HepG2 (cell line): ENCODE results near the gene FAM229A. TPM values are rescaled to one million over a fixed set of nuclear protein-coding genes. Genes with fewer than 3 reads are reported as not detected.

Source experiments
- MEF2D ChIP-seq: sonication (generic); formaldehyde crosslinking; IDR thresholded peaks from 2 replicates; pipeline ENCODE4 v1.5.1; 2020; ENCODE audit warnings: mild to moderate bottlenecking, missing genetic modification reagents
- RARA ChIP-seq: IDR thresholded peaks from 2 replicates; pipeline ENCODE4 v1.6.1; 2016; ENCODE audit warnings: missing genetic modification reagents, missing compliant biosample characterization
- SOX13 ChIP-seq, 3 experiments: fragments of 450-650 bp in 1 of 3; sonication (generic) in 1 of 3; formaldehyde crosslinking in 1 of 3; IDR thresholded peaks in 2 of 3; conservative IDR thresholded peaks in 1 of 3; 2 replicates each; pipeline versions ENCODE4 v1.5.0 to v1.6.1; 2016 to 2020; ENCODE audit warnings: antibody characterized with exemption in 1 of 3, mild to moderate bottlenecking in 1 of 3, missing compliant biosample characterization in 1 of 3, missing genetic modification reagents in 1 of 3, moderate library complexity in 1 of 3
- ZNF549 ChIP-seq: sonication (generic); formaldehyde crosslinking; IDR thresholded peaks from 2 replicates; pipeline ENCODE4 v1.5.0; 2020; ENCODE audit warnings: missing genetic modification reagents
- polyA plus RNA-seq, 8 experiments: library from polyadenylated mRNA; depleted of rRNA in 3 of 8; stranded (reverse) in 7 of 8; unstranded in 1 of 8; fragments of >200 nt; fragmentation: Illumina TruSeq in 4 of 8; extraction: Trizol in 4 of 8; gene quantifications; 2 replicates each; pipeline versions ENCODE4 v1.2.1 to v1.2.3, GENCODE V29; 2011 to 2016; ENCODE audit warnings: low read depth in 4 of 8, missing spikeins in 1 of 8, mixed read lengths in 1 of 8; ENCODE audit not compliant: insufficient read depth in 1 of 8
- total RNA-seq, 5 experiments: library from RNA; depleted of rRNA; stranded (reverse); fragments of >200 nt; fragmentation: Illumina TruSeq; extraction: Trizol; gene quantifications; 2 replicates each; pipeline ENCODE4 v1.2.3, GENCODE V29; 2016; ENCODE audit warnings: low read depth in 1 of 5
- TF ChIP-seq, protein P1 (sequence below): sonication (generic); formaldehyde crosslinking; IDR thresholded peaks from 2 replicates; pipeline ENCODE4 v1.4.0; 2020; ENCODE audit warnings: missing genetic modification reagents
- TF ChIP-seq, protein P2 (sequence below): sonication (generic); formaldehyde crosslinking; IDR thresholded peaks from 2 replicates; pipeline ENCODE4 v1.4.0; 2020; ENCODE audit warnings: missing genetic modification reagents, borderline replicate concordance
- TF ChIP-seq, protein P3 (sequence below): sonication (generic); formaldehyde crosslinking; IDR thresholded peaks from 2 replicates; pipeline ENCODE4 v1.4.0; 2020; ENCODE audit warnings: missing genetic modification reagents, borderline replicate concordance
- TF ChIP-seq, protein P4 (sequence below): sonication (generic); formaldehyde crosslinking; IDR thresholded peaks from 2 replicates; pipeline ENCODE4 v1.5.1; 2020; ENCODE audit warnings: mild to moderate bottlenecking, missing genetic modification reagents, moderate library complexity
- TF ChIP-seq, protein P5 (sequence below): sonication (generic); formaldehyde crosslinking; IDR thresholded peaks from 2 replicates; pipeline ENCODE4 v1.5.1; 2020; ENCODE audit warnings: mild to moderate bottlenecking, missing genetic modification reagents, borderline replicate concordance

Gene FAM229A
- total and polyA plus RNA-seq, 2 of the 13 experiments (the other 11 are each of a cell fraction or from before 2014, with no cell fraction given) = 3.2 to 17.6 TPM

DNA sequence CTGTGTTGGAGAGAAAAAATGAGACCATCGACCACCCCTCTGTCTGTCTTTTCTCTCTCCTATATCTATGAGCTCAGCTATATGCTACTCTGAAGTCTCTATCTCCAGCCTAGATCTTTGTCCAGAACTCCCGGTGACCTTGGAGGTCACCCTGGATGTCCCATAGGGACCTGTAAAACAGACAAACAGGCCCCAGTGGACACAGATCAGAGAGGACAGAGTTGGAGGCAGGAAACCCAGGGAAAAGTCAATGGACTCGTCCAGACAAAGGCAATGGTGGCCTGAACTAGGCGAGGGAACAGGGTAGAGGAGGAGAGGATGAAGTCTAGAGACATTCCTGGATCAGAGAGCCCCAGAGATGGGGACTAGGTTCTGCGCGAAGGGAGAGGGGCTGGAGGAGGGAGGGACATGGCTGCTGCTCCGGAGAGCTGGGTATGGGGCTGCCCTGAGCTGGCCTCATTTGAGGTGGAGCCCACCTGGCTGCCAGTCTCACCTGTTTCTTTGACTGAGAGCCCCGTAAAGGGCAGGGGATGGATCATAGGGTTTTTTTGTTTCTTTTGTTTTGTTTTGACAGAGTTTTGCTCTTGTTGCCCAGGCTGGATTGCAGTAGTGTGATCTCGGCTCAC is 15.6 kb downstream of the FAM229A start (continued):
- TF ChIP-seq, protein P1, sequence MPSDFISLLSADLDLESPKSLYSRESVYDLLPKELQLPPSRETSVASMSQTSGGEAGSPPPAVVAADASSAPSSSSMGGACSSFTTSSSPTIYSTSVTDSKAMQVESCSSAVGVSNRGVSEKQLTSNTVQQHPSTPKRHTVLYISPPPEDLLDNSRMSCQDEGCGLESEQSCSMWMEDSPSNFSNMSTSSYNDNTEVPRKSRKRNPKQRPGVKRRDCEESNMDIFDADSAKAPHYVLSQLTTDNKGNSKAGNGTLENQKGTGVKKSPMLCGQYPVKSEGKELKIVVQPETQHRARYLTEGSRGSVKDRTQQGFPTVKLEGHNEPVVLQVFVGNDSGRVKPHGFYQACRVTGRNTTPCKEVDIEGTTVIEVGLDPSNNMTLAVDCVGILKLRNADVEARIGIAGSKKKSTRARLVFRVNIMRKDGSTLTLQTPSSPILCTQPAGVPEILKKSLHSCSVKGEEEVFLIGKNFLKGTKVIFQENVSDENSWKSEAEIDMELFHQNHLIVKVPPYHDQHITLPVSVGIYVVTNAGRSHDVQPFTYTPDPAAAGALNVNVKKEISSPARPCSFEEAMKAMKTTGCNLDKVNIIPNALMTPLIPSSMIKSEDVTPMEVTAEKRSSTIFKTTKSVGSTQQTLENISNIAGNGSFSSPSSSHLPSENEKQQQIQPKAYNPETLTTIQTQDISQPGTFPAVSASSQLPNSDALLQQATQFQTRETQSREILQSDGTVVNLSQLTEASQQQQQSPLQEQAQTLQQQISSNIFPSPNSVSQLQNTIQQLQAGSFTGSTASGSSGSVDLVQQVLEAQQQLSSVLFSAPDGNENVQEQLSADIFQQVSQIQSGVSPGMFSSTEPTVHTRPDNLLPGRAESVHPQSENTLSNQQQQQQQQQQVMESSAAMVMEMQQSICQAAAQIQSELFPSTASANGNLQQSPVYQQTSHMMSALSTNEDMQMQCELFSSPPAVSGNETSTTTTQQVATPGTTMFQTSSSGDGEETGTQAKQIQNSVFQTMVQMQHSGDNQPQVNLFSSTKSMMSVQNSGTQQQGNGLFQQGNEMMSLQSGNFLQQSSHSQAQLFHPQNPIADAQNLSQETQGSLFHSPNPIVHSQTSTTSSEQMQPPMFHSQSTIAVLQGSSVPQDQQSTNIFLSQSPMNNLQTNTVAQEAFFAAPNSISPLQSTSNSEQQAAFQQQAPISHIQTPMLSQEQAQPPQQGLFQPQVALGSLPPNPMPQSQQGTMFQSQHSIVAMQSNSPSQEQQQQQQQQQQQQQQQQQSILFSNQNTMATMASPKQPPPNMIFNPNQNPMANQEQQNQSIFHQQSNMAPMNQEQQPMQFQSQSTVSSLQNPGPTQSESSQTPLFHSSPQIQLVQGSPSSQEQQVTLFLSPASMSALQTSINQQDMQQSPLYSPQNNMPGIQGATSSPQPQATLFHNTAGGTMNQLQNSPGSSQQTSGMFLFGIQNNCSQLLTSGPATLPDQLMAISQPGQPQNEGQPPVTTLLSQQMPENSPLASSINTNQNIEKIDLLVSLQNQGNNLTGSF (CRISPR knock-in tag) = no peak
- TF ChIP-seq, protein P2, sequence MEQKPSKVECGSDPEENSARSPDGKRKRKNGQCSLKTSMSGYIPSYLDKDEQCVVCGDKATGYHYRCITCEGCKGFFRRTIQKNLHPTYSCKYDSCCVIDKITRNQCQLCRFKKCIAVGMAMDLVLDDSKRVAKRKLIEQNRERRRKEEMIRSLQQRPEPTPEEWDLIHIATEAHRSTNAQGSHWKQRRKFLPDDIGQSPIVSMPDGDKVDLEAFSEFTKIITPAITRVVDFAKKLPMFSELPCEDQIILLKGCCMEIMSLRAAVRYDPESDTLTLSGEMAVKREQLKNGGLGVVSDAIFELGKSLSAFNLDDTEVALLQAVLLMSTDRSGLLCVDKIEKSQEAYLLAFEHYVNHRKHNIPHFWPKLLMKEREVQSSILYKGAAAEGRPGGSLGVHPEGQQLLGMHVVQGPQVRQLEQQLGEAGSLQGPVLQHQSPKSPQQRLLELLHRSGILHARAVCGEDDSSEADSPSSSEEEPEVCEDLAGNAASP (CRISPR knock-in tag) = 0 out of 2 replicates have a peak, but pooled peaks have one; percentile 37
- TF ChIP-seq SOX13 (IDR thresholded peaks at IDR 0.05) (no peak), SOX13 (CRISPR knock-in tag; conservative IDR thresholded peaks at IDR 0.05 in 1 of 2, IDR thresholded peaks at IDR 0.05 in 1 of 2) (peak in 1 of 2 experiments; percentile 15; a peak in 1 of 4 replicates), MEF2D (no peak), ZNF549 (CRISPR knock-in tag) (no peak), RARA (CRISPR knock-in tag) (0 out of 2 replicates have a peak, but pooled peaks have one; percentile 28)
- TF ChIP-seq, protein P3, sequence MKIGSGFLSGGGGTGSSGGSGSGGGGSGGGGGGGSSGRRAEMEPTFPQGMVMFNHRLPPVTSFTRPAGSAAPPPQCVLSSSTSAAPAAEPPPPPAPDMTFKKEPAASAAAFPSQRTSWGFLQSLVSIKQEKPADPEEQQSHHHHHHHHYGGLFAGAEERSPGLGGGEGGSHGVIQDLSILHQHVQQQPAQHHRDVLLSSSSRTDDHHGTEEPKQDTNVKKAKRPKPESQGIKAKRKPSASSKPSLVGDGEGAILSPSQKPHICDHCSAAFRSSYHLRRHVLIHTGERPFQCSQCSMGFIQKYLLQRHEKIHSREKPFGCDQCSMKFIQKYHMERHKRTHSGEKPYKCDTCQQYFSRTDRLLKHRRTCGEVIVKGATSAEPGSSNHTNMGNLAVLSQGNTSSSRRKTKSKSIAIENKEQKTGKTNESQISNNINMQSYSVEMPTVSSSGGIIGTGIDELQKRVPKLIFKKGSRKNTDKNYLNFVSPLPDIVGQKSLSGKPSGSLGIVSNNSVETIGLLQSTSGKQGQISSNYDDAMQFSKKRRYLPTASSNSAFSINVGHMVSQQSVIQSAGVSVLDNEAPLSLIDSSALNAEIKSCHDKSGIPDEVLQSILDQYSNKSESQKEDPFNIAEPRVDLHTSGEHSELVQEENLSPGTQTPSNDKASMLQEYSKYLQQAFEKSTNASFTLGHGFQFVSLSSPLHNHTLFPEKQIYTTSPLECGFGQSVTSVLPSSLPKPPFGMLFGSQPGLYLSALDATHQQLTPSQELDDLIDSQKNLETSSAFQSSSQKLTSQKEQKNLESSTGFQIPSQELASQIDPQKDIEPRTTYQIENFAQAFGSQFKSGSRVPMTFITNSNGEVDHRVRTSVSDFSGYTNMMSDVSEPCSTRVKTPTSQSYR (CRISPR knock-in tag) = no peak
- TF ChIP-seq, protein P4, sequence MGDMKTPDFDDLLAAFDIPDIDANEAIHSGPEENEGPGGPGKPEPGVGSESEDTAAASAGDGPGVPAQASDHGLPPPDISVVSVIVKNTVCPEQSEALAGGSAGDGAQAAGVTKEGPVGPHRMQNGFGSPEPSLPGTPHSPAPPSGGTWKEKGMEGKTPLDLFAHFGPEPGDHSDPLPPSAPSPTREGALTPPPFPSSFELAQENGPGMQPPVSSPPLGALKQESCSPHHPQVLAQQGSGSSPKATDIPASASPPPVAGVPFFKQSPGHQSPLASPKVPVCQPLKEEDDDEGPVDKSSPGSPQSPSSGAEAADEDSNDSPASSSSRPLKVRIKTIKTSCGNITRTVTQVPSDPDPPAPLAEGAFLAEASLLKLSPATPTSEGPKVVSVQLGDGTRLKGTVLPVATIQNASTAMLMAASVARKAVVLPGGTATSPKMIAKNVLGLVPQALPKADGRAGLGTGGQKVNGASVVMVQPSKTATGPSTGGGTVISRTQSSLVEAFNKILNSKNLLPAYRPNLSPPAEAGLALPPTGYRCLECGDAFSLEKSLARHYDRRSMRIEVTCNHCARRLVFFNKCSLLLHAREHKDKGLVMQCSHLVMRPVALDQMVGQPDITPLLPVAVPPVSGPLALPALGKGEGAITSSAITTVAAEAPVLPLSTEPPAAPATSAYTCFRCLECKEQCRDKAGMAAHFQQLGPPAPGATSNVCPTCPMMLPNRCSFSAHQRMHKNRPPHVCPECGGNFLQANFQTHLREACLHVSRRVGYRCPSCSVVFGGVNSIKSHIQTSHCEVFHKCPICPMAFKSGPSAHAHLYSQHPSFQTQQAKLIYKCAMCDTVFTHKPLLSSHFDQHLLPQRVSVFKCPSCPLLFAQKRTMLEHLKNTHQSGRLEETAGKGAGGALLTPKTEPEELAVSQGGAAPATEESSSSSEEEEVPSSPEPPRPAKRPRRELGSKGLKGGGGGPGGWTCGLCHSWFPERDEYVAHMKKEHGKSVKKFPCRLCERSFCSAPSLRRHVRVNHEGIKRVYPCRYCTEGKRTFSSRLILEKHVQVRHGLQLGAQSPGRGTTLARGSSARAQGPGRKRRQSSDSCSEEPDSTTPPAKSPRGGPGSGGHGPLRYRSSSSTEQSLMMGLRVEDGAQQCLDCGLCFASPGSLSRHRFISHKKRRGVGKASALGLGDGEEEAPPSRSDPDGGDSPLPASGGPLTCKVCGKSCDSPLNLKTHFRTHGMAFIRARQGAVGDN (CRISPR knock-in tag) = peak; percentile 32; the same call in 1 of the 2 replicates
- TF ChIP-seq, protein P5, sequence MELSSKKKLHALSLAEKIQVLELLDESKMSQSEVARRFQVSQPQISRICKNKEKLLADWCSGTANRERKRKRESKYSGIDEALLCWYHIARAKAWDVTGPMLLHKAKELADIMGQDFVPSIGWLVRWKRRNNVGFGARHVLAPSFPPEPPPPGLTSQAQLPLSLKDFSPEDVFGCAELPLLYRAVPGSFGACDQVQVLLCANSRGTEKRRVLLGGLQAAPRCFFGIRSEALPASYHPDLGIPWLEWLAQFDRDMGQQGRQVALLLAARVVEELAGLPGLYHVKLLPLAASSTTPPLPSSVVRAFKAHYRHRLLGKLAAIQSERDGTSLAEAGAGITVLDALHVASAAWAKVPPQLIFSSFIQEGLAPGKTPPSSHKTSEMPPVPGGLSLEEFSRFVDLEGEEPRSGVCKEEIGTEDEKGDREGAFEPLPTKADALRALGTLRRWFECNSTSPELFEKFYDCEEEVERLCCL (CRISPR knock-in tag) = no peak
